Breast epithelium (tissue), 4 donors: Measurements from ENCODE around the gene GLIS1. TPM values are rescaled to one million over a fixed set of nuclear protein-coding genes. Genes with fewer than 3 reads are reported as not detected.

Experiments
- DNase-seq, 2 donors: peaks; one replicate each; pipeline ENCODE4 v3.0.0-alpha.2; 2019; ENCODE audit warnings: low spot score in 2 of 2
- H3K27ac ChIP-seq, 2 donors: fragments of 200-600 bp; sonication (generic) in 1 of 2; one replicate each; pipeline ENCODE4 v1.5.1; 2016 to 2019; ENCODE audit warnings: mild to moderate bottlenecking in 1 of 2
- H3K27me3 ChIP-seq, 2 donors: fragments of 200-600 bp; sonication (generic) in 1 of 2; one replicate each; pipeline versions ENCODE4 v1.5.1 to v1.6.0; 2017 to 2019; ENCODE audit warnings: control low read depth in 1 of 2, mild to moderate bottlenecking in 1 of 2
- H3K36me3 ChIP-seq: fragments of 200-600 bp; one replicate; pipeline ENCODE4 v1.5.1; 2019
- H3K4me1 ChIP-seq, 2 donors: fragments of 200-600 bp; sonication (generic); one replicate each; pipeline ENCODE4 v1.5.1; 2016 to 2019; ENCODE audit warnings: control low read depth in 1 of 2
- H3K4me3 ChIP-seq, 3 donors: fragments of 200-600 bp; sonication (generic); 1 replicate in 2 of 3; 2 replicates in 1 of 3; pipeline ENCODE4 v1.5.1; 2016 to 2019; ENCODE audit warnings: mild to moderate bottlenecking in 3 of 3, moderate library complexity in 2 of 3
- H3K9me3 ChIP-seq, 2 donors: fragments of 200-600 bp; sonication (generic) in 1 of 2; one replicate each; pipeline ENCODE4 v1.5.1; 2016 to 2019; ENCODE audit warnings: control low read depth in 1 of 2
- POLR2A ChIP-seq: fragments of 450-650 bp; IDR thresholded peaks from one replicate; pipeline ENCODE4 v1.6.1; 2016; ENCODE audit warnings: antibody characterized with exemption, mild to moderate bottlenecking, moderate library complexity
- POLR2AphosphoS5 ChIP-seq, 3 donors: sonication (generic); formaldehyde crosslinking; IDR thresholded peaks; one replicate each; pipeline ENCODE4 v1.6.1; 2017; ENCODE audit warnings: antibody characterized with exemption in 3 of 3
- intact Hi-C: fragments of 100-400 bp; cut with DNase I; formaldehyde crosslinking; loops from one replicate; pipeline ENCODE4 v1.15.1; 2023; ENCODE audit warnings: low total_unique reads
- total RNA-seq, 3 donors: library from RNA; depleted of rRNA; stranded (reverse); fragments of >200 nt; gene quantifications; one replicate each; pipeline ENCODE4 v1.1.0, GENCODE V29; 2016
- TF ChIP-seq, protein P1 (sequence below), 3 donors: fragments of 450-650 bp; IDR thresholded peaks; one replicate each; pipeline ENCODE4 v1.5.1; 2016 to 2017; ENCODE audit warnings: antibody characterized with exemption in 3 of 3, mild to moderate bottlenecking in 3 of 3, moderate library complexity in 3 of 3

Gene GLIS1
- total RNA-seq, 3 donors from 2014 or later = 0.16 to 2.0 (median 0.59) TPM

DNA sequence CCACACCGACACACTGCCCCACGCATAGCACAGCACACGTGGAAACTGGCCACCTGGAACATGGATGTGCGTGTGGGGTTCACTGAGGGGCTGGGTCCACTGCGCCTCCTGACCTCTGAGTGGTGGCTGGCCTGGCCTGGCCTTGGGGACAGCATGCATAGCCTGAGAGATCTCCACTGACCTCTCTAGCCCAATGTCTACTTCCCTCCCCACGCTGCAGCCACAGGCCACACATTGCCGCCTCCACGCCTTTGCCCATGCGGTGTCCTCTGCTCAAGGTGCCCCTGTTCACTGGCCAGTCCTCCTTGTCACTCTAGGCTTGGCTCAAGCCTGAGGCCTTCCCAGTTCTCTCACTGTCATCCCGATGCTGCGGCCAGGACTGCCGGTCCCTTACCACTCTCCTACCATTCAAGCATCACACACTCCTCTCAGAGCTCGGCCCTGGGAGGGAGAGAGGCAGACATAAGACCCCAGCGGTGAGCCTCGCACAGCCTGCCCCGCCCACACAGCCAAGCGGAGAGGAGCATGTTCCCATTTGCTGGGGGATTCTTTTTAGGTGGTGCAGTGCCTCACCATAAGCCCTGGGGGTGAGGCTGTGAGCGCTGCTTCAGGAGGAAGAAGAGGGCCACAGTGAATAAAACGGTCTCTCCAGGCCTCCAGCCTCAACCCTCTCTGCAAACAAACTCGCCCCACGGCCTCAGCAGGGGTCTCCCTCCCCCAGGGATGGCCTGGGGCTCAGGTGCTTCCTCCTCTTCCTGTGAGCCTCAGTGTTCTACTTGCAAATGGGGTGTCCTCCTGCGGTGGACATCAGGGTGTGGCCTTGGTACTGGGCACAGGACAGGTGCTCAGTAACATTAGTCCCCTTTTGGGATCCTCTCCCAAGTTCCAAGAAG is 199.0 kb downstream of the GLIS1 start:
- Histone ChIP-seq H3K36me3 (no peaks in the 10 kb centered on the region), H3K27me3 (no peaks in the 10 kb centered on the region), H3K9me3 (no peaks in the 10 kb centered on the region), H3K27ac (no peak overlapping the region), H3K4me3 (no peak overlapping the region), H3K4me1 (no peaks in the 10 kb centered on the region)
- intact Hi-C loops = no loop called here
- TF ChIP-seq POLR2A (no peak), POLR2AphosphoS5 (IDR thresholded peaks at IDR 0.05) (no peak)
- TF ChIP-seq, protein P1, sequence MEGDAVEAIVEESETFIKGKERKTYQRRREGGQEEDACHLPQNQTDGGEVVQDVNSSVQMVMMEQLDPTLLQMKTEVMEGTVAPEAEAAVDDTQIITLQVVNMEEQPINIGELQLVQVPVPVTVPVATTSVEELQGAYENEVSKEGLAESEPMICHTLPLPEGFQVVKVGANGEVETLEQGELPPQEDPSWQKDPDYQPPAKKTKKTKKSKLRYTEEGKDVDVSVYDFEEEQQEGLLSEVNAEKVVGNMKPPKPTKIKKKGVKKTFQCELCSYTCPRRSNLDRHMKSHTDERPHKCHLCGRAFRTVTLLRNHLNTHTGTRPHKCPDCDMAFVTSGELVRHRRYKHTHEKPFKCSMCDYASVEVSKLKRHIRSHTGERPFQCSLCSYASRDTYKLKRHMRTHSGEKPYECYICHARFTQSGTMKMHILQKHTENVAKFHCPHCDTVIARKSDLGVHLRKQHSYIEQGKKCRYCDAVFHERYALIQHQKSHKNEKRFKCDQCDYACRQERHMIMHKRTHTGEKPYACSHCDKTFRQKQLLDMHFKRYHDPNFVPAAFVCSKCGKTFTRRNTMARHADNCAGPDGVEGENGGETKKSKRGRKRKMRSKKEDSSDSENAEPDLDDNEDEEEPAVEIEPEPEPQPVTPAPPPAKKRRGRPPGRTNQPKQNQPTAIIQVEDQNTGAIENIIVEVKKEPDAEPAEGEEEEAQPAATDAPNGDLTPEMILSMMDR (IDR thresholded peaks at IDR 0.05) = no peak
- no peak for DNase-seq

GRCh38 chr1:53539226-53539625 is 199.7 kb downstream of the GLIS1 start:
- intact Hi-C loops = no loop called here
- no peak overlapping the region for H3K27ac ChIP-seq
- no peaks in the 10 kb centered on the region for H3K4me1 ChIP-seq

GRCh38 chr1:53536606-53537005 is 202.4 kb downstream of the GLIS1 start:
- TF ChIP-seq POLR2A (no peak), POLR2AphosphoS5 (IDR thresholded peaks at IDR 0.05) (no peak)
- TF ChIP-seq, protein P1 (IDR thresholded peaks at IDR 0.05) = no peak
- no peaks in the 10 kb centered on the region for H3K36me3 ChIP-seq
- H3K4me3 ChIP-seq = no peak overlapping the region
- no peak for DNase-seq
- no peaks in the 10 kb centered on the region for H3K4me1 ChIP-seq
- intact Hi-C loops = no loop called here
- H3K27ac ChIP-seq = no peak overlapping the region
- no peaks in the 10 kb centered on the region for H3K9me3 ChIP-seq
- no peaks in the 10 kb centered on the region for H3K27me3 ChIP-seq

More at GRCh38 chr1:53539226-53539625, 199.7 kb downstream of the GLIS1 start:
- TF ChIP-seq POLR2A = no peak
- no peak for TF ChIP-seq POLR2AphosphoS5 (IDR thresholded peaks at IDR 0.05)
- no peak for DNase-seq
- no peak overlapping the region for H3K4me3 ChIP-seq
- H3K36me3 ChIP-seq = no peaks in the 10 kb centered on the region
- H3K27me3 ChIP-seq = no peaks in the 10 kb centered on the region
- no peaks in the 10 kb centered on the region for H3K9me3 ChIP-seq

DNA sequence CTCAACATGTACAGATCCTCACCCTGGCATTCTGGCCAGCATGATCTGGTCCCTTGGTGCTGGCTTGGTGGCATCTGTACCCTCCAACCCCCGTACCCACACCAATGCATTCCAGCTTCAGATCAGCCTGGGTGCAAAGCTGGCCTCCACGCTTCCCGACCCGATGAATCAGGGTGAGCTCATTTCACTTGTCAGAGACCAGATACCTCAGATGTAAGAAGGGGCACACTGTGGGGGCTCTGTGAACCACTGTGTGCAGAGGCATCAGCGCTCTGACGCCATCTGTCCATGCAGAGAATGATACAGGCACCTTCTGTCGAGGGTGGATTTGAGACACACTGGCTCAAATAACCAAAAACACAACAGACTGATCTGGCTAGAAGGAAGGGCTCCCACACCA is 203.1 kb downstream of the GLIS1 start:
- no peak overlapping the region for H3K27ac ChIP-seq
- no peak for DNase-seq
- no peaks in the 10 kb centered on the region for H3K9me3 ChIP-seq
- intact Hi-C loops = no loop called here
- H3K27me3 ChIP-seq = no peaks in the 10 kb centered on the region
- TF ChIP-seq POLR2A = no peak
- no peak for TF ChIP-seq POLR2AphosphoS5 (IDR thresholded peaks at IDR 0.05)
- TF ChIP-seq, protein P1 (IDR thresholded peaks at IDR 0.05) = no peak
- H3K4me3 ChIP-seq = no peak overlapping the region
- H3K4me1 ChIP-seq = no peaks in the 10 kb centered on the region
- H3K36me3 ChIP-seq = no peaks in the 10 kb centered on the region

DNA sequence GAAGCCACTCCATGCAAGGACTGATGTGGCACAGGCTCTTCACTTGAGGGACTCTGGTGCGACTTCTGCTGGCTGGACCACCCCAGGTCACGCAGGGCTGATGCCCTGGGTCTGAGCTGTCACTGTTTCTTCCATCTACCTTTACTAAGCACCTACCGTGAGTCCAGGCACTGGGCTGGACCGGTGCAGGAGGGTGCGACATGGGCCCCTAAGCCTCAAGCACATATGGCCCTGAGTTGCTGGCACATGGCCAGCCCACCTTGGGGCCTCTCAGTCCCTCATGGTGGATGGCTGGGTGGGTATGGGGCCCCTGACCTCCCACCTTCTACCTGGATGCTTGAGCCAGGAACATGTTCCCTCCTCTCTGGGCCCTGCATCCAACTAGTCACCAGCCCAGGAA is 203.7 kb downstream of the GLIS1 start:
- no peak for DNase-seq
- Histone ChIP-seq H3K36me3 (no peaks in the 10 kb centered on the region), H3K9me3 (no peaks in the 10 kb centered on the region), H3K4me3 (no peak overlapping the region), H3K27me3 (no peaks in the 10 kb centered on the region), H3K27ac (no peak overlapping the region), H3K4me1 (no peaks in the 10 kb centered on the region)
- TF ChIP-seq POLR2AphosphoS5 (IDR thresholded peaks at IDR 0.05) = no peak
- no peak for TF ChIP-seq POLR2A
- TF ChIP-seq, protein P1 (IDR thresholded peaks at IDR 0.05) = no peak
- intact Hi-C loops = no loop called here
